ENCODE measurements around the gene MSMP. TPM values are rescaled to one million over a fixed set of nuclear protein-coding genes. Genes with fewer than 3 reads are reported as not detected.

MSMP gene
- total and polyA plus RNA-seq, 2 donors (not counting 1 experiment from before 2014, with no cell fraction given), result not detected

DNA sequence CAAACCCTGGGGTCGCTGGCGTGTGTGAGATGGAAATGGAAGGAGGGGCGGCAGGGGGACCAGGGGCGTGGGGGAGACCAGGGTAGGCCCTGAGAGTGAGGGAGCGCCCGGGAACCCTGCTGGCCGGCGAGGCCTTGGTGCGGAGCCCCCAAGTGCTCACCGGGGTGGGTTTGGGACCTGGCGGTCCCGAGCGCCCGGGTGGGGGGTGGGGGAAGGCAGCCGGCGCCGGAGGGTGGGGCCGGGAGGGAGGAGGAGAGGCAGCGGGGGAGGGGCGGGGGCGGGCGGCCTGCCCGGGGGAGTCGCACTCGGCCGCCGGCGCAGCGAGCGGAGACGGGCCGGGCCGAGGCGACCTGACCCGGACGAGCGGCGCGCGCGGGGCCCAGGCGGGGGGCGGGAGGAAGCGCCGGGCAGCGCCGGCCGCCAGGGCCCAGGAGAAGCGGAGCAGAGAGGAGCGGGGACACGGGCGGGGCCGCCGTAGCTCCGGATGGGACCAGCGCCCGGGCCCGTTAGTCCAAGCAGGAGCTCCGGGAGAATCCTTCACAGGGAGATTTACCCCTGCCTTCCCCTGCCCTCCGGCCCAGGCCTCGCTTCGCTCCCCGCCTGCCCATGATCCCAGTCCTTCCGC is 37.3 kb upstream of the MSMP start, which contains the start of gene NPR2:
Gene NPR2, plus strand, starts transcription at position 295 of the 625 bp plus-strand sequence. CDS start 818 bp downstream, outside the sequence.
- no peaks in the 10 kb centered on the region for H3K27me3 ChIP-seq (ENCODE audit: control insufficient read depth, insufficient read depth, low read length)
- H3K4me3 ChIP-seq (replicated peaks in 1 of 4; ENCODE audit: control extremely low read depth in 1 of 4, insufficient read depth in 1 of 4, low read depth in 3 of 4, low read length in 4 of 4), result peak within 1 kb of the TSS; percentile 50 to 65 (median 56)
- peaks cover 4% of the 10 kb centered on the region for H3K79me2 ChIP-seq (ENCODE audit: control insufficient read depth, insufficient read depth, low read length)
- TF ChIP-seq, protein P1, sequence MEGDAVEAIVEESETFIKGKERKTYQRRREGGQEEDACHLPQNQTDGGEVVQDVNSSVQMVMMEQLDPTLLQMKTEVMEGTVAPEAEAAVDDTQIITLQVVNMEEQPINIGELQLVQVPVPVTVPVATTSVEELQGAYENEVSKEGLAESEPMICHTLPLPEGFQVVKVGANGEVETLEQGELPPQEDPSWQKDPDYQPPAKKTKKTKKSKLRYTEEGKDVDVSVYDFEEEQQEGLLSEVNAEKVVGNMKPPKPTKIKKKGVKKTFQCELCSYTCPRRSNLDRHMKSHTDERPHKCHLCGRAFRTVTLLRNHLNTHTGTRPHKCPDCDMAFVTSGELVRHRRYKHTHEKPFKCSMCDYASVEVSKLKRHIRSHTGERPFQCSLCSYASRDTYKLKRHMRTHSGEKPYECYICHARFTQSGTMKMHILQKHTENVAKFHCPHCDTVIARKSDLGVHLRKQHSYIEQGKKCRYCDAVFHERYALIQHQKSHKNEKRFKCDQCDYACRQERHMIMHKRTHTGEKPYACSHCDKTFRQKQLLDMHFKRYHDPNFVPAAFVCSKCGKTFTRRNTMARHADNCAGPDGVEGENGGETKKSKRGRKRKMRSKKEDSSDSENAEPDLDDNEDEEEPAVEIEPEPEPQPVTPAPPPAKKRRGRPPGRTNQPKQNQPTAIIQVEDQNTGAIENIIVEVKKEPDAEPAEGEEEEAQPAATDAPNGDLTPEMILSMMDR (conservative IDR thresholded peaks at IDR 0.05 in 1 of 2, IDR thresholded peaks at IDR 0.05 in 1 of 2; ENCODE audit: low read depth in 1 of 2, low read length in 2 of 2), result no peak
- TF ChIP-seq EZH2 (IDR thresholded peaks at IDR 0.05; ENCODE audit: low read length, missing control alignments), result no peak
- no peaks in the 10 kb centered on the region for H3K36me3 ChIP-seq (ENCODE audit: control insufficient read depth, insufficient read depth, low read length)
- peak within 1 kb of the TSS; percentile 86 for H3K4me2 ChIP-seq (ENCODE audit: extremely low read depth, insufficient read depth, low read length)
- peak within 1 kb of the TSS; percentile 63 for H3K27ac ChIP-seq (ENCODE audit: insufficient read depth, low read length)
- H3K9me3 ChIP-seq (ENCODE audit: control insufficient read depth, insufficient read depth, low read depth, low read length), result no peaks in the 10 kb centered on the region
- H2AFZ ChIP-seq (ENCODE audit: low read length), result peak within 1 kb of the TSS; percentile 71
- H3K9ac ChIP-seq (ENCODE audit: insufficient read depth, low read length), result peak within 1 kb of the TSS; percentile 68
- peaks cover 14% of the 10 kb centered on the region for H3K4me1 ChIP-seq (ENCODE audit: control insufficient read depth, extremely low read depth, insufficient read depth, low read length)
- peak; percentile 27 to 39 for DNase-seq (ENCODE audit: low read depth in 2 of 2)
- no peaks in the 10 kb centered on the region for H4K20me1 ChIP-seq (ENCODE audit: control insufficient read depth, extremely low read depth, insufficient read depth, low read length)

DNA sequence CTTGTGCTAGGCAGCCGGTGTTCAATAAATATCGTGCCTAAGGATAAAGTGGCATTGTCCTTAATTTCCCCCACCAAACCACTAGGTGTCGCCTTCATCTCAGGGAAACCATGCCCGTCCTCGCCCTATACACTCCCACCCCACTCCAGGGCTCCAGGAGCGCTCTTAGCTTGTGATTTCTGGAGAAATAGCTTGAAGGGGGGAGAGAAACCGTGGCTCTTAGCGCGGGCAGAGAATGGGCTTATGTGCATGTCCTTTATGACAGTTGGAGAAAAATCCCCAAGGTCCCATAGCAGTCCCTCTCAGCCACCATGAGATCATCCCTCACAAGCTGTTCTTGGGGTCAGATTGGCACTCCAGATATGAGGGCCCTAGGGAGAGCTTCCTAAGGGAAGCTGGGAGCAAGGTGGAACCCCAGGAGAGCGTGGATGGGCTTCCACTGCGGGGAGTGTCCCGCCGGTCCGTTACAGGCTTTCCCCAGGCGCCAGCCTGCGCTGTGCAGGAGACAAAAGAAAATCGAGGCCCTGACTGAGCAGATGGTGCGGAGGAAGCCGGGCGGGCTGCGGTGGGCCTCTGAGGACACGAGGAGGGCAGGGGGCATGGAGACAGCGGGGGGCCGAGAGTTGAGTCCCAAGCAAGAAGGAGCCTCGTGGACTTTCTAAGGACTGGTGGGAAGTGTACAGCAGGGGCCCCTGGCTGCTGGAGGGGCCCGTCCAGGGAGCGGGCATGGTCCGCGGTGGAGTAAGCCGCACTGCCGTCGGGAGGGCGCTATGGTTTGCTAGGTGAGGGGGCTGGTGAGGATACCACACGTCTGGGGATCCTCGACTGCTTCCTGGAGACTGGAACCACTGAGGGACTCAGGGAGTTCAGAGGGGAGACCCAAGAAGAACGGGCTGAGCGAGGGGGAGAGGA is 36.6 kb upstream of the MSMP start:
- no peaks in the 10 kb centered on the region for H3K9me3 ChIP-seq (ENCODE audit: control insufficient read depth, insufficient read depth, low read depth, low read length)
- H3K9ac ChIP-seq (ENCODE audit: insufficient read depth, low read length), result no peak overlapping the region
- H3K27ac ChIP-seq (ENCODE audit: insufficient read depth, low read length), result peak overlapping the region; percentile 6
- H3K27me3 ChIP-seq (ENCODE audit: control insufficient read depth, insufficient read depth, low read length), result peaks cover 2% of the 10 kb centered on the region
- H4K20me1 ChIP-seq (ENCODE audit: control insufficient read depth, extremely low read depth, insufficient read depth, low read length), result no peaks in the 10 kb centered on the region
- peak overlapping the region in 1 of 4 experiments; percentile 30 for H3K4me3 ChIP-seq (replicated peaks in 1 of 4; ENCODE audit: control extremely low read depth in 1 of 4, insufficient read depth in 1 of 4, low read depth in 3 of 4, low read length in 4 of 4)
- H3K79me2 ChIP-seq (ENCODE audit: control insufficient read depth, insufficient read depth, low read length), result peaks cover 4% of the 10 kb centered on the region
- peak overlapping the region; percentile 71 for H2AFZ ChIP-seq (ENCODE audit: low read length)
- TF ChIP-seq, protein P1 (conservative IDR thresholded peaks at IDR 0.05 in 1 of 2, IDR thresholded peaks at IDR 0.05 in 1 of 2; ENCODE audit: low read depth in 1 of 2, low read length in 2 of 2), result peak; percentile 84 to 90
- TF ChIP-seq EZH2 (IDR thresholded peaks at IDR 0.05; ENCODE audit: low read length, missing control alignments), result no peak
- peak overlapping the region; percentile 13 for H3K4me2 ChIP-seq (ENCODE audit: extremely low read depth, insufficient read depth, low read length)
- peaks cover 14% of the 10 kb centered on the region for H3K4me1 ChIP-seq (ENCODE audit: control insufficient read depth, extremely low read depth, insufficient read depth, low read length)
- DNase-seq (ENCODE audit: low read depth in 2 of 2), result peak; percentile 72 to 90
- H3K36me3 ChIP-seq (ENCODE audit: control insufficient read depth, insufficient read depth, low read length), result no peaks in the 10 kb centered on the region

DNA sequence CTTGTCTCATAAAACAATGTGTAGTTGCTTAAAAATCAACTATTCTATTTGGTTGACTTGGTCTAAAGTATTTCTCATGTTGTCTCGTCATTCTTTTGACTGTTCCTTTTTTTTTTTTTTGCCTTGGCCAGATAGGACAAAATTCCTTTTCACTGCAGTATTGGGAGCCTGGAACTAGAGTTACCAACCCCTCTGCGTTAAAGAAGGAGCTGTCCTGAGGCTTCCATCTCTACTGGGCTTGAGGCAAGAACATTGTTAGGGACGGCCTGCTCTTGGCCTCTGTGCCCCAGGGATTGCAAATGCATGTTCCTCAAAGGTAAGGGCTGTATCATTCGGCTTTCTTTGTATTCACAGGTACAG is 35.9 kb upstream of the MSMP start:
- Histone ChIP-seq H3K27ac (ENCODE audit: insufficient read depth, low read length) (no peak overlapping the region), H3K4me3 (replicated peaks in 1 of 4; ENCODE audit: control extremely low read depth in 1 of 4, insufficient read depth in 1 of 4, low read depth in 3 of 4, low read length in 4 of 4) (no peak overlapping the region), H3K4me1 (ENCODE audit: control insufficient read depth, extremely low read depth, insufficient read depth, low read length) (peaks cover 14% of the 10 kb centered on the region), H3K9ac (ENCODE audit: insufficient read depth, low read length) (no peak overlapping the region), H3K36me3 (ENCODE audit: control insufficient read depth, insufficient read depth, low read length) (no peaks in the 10 kb centered on the region), H2AFZ (ENCODE audit: low read length) (no peak overlapping the region), H3K4me2 (ENCODE audit: extremely low read depth, insufficient read depth, low read length) (no peak overlapping the region), H3K27me3 (ENCODE audit: control insufficient read depth, insufficient read depth, low read length) (peaks cover 3% of the 10 kb centered on the region), H3K9me3 (ENCODE audit: control insufficient read depth, insufficient read depth, low read depth, low read length) (no peaks in the 10 kb centered on the region), H4K20me1 (ENCODE audit: control insufficient read depth, extremely low read depth, insufficient read depth, low read length) (no peaks in the 10 kb centered on the region), H3K79me2 (ENCODE audit: control insufficient read depth, insufficient read depth, low read length) (peaks cover 4% of the 10 kb centered on the region)
- TF ChIP-seq EZH2 (IDR thresholded peaks at IDR 0.05; ENCODE audit: low read length, missing control alignments), result no peak
- TF ChIP-seq, protein P1 (conservative IDR thresholded peaks at IDR 0.05 in 1 of 2, IDR thresholded peaks at IDR 0.05 in 1 of 2; ENCODE audit: low read depth in 1 of 2, low read length in 2 of 2), result no peak
- DNase-seq (ENCODE audit: low read depth in 2 of 2), result no peak
